NCI-H1694 (cell line): ENCODE data around the gene PPEF2.
"Not testable (repeated sequence)": the region's sequence is repeated elsewhere in the genome, so short reads cannot be mapped to it uniquely, and the experiment has no call there.

Experiments used
- DNase-seq: peaks from one replicate; lab custom pipeline; 2025; lab: John Stamatoyannopoulos, UW

The PPEF2 gene, protein sequence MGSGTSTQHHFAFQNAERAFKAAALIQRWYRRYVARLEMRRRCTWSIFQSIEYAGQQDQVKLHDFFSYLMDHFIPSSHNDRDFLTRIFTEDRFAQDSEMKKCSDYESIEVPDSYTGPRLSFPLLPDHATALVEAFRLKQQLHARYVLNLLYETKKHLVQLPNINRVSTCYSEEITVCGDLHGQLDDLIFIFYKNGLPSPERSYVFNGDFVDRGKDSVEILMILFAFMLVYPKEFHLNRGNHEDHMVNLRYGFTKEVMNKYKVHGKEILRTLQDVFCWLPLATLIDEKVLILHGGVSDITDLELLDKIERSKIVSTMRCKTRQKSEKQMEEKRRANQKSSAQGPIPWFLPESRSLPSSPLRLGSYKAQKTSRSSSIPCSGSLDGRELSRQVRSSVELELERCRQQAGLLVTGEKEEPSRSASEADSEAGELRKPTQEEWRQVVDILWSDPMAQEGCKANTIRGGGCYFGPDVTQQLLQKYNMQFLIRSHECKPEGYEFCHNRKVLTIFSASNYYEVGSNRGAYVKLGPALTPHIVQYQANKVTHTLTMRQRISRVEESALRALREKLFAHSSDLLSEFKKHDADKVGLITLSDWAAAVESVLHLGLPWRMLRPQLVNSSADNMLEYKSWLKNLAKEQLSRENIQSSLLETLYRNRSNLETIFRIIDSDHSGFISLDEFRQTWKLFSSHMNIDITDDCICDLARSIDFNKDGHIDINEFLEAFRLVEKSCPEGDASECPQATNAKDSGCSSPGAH

DNA sequence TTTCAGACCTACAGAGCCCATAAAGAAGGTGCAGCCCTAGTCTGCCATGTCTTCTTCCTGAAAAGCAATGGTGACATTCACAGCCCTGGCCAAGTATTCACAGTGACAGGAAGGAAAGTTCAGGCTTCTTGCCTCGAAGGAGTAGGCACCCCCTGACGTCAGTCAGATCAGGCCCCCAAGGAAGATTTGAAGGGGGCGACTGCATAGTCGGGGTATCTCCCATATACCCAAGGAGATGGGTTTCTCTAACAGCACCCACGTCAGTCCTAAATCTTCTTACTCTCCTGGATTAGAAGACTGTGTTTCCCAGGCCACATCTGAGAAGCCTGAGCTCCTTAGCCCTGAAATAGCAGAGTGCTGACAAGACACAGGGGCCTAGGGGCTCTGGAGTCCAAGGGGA lies at the start of gene PPEF2:
TSS of gene PPEF2 (minus strand) at position 101 of the 400 bp plus-strand sequence. CDS start 6,127 bp downstream, outside the sequence.
- no peak for DNase-seq

DNA sequence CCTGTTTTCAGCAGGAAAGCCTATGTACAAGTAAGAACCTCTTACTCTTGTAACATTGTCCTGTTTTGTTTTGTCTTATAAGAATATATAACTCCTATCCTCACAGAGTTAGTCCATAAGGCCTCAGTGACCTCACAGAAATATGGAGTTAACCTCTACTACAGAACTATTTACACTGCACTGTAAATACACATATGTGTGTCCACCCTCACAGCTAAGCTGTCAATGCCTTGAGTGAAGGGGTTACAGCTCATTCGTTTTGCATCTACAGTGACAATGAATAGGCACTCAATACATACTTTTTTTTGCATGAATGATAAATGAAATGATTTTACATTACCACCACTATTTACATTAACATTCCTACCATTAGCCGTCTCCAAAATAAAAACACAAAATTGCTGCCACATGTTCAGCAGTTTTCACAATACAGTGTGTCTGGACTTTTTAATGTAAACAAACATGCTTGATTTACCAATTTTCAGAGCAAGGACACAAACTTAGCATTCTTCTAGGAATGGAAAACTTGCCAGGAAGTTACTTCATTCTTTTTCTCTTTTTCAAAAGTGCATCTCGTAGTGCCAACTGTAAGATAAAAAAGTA lies 48.1 kb upstream of the PPEF2 start:
- DNase-seq: no peak

DNA sequence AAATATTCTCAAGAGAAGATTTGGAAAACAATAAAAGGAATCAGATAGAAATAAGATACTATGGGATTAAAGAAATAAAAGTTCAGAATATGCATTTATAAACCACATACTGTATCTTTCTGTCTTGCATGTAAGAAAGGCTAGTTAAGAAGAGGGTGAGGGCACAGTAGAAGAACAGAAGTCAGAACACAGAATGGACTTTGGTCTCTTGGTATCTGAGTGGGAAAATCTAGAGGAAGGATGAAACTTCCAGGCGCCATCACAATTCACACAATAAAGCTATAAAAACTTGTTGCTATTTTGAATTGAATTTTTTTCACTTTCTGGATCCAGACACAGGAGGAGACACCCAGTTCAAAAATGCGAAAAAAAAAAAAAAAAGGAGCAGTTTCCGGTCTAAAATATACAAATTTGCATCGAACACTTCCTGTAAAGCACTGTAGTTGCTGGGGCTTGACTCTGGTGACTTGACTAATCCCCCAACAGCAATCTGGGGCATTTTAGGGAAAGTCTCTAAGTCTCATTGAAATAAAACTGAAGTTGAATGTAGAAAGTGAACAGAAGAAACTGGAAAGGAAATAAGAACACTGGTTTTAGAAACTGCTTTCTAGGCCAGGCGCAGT lies 46.7 kb upstream of the PPEF2 start:
- DNase-seq: no peak

DNA sequence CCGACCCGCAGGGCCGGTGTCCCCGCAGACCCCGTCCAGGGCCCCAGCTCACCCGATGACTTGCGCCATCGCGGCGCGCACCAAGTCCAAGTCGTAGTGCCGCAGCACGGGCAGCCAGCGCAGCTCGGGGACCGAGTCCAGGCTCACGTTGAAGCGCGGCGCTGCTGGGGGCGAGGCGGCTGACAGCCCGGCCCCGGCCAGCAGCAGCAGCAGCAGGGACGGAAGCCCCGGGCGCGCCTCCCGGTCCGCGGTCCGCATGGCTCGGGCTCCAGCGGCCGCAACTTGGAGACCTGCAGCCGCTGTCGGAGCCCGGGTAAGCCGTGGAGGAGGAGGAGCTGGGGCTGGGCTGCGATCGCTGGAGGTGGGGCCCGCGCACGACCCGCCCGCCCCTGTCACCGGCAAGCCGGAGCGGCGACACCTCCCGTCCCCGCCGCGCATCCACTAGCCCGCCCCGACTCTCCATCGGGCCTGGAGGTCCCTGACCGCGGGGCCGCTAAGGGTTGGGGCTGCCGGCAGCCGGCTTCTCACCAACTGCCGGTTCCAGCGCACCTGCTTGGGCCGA lies 38.5 kb upstream of the PPEF2 start, which contains the start of gene NAAA:
TSS of gene NAAA (minus strand) at position 322 of the 562 bp plus-strand sequence. CDS start at position 258, 64 bp downstream.
- DNase-seq: peak; percentile 13

DNA sequence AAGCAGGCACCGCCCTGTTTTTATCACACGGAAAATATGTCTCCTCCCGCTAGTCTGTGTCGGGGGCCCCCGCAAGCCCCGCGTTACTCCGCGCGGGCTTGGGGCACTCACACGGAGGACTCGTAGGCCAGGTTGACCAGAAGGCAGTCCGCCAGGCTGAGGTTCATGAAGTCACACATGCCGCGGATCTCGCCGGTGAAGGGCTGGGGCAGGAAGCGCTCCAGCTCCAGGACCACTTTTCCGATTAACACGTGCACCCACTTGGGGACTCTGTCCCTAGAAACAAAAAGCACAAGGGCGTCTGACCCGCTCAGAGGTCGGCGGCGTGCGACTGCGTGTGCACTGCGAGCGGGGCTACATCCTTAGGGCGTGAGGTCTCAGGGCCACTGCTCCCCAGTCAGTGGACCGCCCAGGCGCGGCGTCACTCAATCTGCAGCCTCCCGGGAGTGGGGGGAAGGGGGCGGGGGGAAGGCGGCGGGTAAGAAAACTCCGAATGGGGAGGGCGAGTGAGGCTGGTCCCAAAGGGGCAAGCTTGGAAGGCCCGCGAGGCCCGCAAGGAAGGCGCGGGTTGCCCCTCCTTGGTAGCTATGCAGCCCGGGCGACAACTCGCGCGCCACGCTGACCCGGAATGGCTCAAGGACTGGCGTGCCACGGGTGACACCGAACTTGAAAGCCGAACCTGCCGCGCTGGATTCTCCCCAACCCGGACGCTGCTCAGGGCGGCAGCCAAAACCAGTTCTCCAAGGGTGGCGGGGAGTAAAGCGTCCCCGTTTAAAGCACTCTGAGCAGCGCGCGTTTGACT lies 37.8 kb upstream of the PPEF2 start:
- DNase-seq: no peak

DNA sequence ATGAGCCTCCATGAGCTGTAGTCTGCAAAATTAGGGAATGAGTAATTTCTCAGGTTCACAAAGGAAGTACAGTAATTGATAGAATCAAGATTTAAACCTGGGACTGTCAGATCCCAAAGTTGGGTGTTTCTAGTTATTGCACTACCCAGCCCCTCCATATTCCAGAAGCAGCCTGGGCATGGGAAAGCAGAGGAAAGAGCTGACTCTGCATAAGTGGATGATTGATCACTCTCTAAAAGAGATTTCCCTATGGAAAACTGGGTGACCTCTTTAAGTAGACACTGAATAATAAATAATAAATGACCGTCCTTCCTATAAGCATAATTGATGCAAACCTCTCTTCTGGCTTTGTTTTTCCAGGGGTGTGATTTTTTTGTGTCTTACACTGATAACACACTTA lies 33.4 kb upstream of the PPEF2 start:
- DNase-seq: no peak

DNA sequence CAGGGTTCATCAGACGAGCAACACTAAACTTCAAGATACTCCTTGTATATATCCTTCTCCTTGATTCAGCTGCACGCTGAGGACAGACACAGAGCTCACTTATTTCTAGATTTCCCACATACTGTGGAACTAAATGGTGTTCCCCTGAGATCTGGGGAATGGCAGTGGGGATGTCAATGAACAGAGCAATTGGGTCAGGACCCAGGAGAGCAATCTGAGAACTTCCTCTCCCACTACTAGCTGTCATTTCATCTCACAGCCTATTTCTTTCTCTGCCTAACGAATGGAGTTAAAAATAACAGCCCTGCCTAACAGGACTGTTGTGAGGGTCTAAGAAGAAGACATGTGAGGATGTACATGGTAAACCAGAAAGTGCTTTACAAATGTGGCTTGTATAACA lies 27.9 kb upstream of the PPEF2 start:
- no peak for DNase-seq

DNA sequence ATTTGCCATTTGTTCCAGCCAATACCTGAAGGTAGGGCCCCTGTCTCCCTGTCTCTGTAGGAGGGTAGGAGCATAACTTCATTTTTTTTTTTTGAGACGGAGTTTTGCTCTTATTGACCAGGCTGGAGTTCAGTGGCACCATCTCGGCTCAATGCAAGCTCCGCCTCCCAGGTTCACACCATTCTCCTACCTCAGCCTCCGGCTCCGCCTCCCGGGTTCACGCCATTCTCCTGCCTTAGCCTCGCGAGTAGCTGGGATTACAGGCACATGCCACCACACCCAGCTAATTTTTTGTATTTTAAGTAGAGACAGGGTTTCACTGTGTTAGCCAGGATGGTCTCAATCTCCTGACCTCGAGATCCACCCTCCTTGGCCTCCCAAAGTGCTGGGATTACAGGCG lies 22.7 kb upstream of the PPEF2 start:
- not testable (repeated sequence) for DNase-seq

DNA sequence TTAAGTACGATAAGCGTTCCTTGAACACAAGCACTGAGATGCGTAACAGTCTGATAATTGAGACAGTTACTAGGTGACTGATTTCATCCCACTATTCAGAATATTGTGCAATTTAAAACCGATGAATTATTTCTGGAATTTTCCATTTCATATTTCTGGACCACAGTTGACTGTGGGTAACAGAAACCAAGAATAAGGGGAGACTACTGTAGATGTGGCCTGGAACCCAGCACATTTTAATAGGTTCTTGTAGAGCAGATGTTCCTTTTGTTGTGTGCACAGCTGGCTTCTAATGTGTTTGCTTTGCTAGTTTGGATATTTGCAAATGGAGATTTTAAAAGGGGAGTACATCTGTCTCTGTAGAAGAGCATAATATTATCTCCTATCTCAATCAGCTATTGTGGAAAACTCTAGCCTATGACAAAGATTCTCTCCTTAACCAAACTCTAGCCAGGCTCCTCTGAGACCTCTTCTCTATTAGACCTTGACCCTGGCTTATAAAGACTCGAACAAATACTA lies 22.1 kb upstream of the PPEF2 start:
- DNase-seq: no peak

DNA sequence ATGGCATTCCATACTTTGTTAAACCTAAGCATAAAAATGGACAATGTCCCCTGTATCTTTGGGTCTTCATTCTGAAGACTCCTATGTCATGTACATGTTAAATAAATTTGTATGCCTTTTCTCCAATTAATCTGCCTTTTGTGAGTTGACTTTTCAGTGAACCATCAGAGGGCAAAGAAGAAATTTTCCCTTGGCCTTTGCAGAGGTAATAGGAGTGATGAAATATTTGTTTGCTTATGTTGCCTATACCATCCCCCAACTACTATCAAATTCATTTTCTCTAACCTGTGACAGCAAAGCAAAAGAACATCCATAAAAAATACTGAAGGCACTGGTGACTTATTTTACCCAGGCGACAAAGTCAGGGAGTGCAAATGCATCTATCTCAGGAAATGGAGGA lies 20.3 kb upstream of the PPEF2 start:
- DNase-seq: no peak

DNA sequence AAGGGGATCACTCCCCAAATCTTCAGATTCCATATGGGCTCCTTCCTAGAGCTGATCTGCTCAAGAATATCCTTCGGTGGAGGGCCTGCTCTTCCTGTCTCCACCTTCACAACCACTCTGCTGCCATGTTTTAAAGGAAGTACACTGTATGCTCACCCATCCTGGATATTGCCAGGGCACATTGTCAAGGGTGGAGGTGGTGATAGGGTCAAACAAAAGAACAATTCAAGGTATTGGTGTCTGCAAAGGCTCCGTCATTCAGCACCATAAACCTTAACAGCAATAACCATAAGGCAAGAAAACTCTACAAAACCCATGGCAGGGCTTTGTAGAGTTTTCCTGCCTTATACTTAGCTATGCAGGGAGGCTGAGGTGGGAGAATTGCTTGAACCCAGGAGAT lies 19.7 kb upstream of the PPEF2 start:
- DNase-seq: no peak

DNA sequence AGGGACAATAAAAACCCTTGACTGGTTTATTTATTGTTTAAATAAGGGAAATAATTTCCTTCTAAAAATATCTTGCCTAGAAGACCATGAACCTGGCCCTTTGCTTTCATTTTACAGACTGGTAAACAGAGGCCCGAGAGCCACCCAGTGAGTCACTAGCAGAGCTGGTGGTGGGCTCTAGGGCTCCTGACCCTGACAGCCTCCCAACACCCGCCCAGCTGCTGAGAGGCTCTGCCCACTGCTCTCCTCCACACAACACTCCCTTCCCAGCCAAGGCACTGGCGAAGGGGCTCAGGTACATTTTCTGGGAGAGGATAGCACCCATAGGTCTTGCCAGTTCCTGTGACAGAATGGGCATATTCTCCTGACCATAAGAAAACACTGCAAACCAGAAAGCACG lies 18.1 kb upstream of the PPEF2 start:
- DNase-seq: no peak

DNA sequence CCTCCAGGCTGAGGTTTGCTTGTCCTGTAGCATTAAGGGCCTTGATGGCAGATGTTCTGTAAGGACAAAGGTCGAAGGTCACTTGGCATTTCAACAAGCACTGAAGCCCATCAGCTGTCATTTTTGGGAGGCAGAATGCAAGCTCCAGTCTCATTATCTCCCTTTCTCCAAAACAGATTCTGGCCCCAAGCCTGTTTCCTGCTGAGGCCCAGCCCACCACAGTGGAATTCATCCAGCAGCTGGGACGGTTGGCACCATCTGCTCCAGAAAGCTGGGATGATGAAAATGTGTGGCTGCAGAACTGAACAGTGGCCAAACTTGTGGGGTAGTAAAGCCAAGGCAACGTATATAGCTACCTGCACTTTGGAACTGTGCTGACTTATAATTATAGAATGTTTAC lies 17.7 kb upstream of the PPEF2 start:
- DNase-seq: peak; percentile 81

DNA sequence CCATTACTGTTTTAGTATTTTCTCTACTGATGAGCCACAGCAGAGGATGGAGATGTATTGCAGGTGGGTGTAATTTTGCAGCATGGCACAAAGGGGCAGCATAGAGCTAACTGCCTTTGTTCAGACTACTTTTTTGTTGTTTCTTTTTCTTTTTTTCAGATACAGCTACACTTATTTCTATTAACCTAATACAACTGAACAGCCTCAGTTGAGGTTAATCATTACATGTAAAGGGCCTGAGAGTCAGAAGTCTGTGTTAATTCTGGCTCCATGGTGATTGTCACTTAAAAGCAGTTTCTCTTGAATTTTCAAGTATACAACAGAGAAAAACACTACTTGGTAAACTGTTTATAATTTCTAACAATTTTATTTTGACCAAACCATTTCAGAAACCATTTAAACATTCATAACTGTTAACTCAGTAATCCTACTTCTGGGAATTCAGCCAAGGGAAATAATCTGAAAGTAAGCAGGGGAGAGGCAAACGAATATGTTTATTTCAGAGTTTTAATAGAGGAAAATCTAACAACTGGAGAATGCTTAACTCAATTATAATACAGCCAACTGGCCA lies 13.9 kb upstream of the PPEF2 start:
- DNase-seq: peak; percentile 13

DNA sequence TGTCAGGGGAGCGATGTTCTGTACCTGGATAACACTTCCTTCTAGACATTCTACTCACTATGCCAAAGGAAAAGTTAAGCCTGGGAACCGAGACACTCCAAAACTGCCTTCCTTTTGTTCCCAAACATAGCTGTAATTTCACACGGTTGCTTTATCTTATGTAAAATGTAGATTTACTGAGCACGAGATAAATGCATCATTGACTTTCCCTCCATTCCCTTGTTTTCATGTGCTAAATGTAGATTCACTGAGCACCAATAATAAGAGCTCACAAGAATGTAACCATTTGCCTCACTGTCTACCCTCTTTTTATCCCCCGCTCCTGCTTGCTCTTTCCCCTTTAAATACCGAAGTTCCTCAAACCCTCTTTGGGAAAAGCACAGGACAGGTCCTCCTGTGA lies 10.7 kb upstream of the PPEF2 start:
- DNase-seq: no peak

DNA sequence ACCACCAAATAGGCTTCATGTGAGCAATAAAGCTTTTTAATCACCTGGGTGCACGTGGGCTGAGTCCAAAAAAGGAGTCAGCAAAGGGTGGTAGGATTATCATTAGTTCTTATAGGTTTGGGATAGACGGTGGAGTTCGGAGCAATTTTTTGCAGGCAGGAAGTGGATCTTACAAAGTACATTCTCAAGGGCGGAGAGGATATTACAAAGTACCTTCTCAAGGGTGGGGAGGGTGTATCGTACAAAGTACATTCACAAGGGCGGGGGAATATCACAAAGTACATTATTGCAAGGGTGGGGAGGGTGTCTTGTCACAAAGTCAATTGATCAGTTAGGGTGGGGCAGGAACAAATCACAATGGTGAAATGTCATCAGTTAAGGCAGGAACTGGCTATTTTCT lies 8.6 kb upstream of the PPEF2 start:
- DNase-seq: not testable (repeated sequence)

DNA sequence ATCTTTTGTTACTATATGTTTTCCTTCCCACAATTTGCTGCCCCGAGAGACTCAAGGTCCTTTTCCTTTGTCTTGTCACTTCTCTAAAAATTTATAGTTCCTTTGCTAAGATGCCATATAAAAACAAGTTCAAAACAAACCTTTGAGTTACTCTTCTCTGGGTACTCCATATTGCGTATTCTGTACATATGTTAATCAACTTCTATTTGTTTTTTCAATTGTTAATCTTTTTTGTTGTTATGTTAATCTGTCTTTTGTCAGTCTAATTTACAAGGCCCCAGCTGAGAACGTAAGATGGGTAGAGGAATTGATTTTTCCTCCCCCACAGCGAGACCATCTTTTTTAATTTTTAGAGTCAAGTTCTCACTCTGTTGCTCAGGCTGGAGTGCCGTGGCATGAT lies 7.2 kb upstream of the PPEF2 start:
- DNase-seq: no peak

DNA sequence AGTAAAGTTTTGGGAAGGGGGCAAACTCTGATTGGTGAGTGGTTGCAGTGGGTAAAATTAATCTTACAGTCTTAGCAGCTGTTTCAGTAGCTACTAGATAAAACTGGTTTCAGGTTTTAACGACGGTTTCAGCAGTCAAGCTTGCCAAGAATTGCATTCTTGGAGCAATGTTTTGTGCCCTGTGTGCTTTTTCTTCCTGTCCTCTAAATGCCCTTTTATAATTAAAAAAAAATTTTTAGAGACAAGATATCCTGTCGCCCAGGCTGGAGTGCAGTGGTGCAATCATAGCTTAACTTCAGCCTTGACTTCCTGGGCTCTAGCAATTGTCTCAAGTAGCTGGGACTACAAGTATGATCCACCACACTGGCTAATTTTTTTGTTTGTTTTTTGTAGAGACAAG lies 6.3 kb upstream of the PPEF2 start:
- DNase-seq: no peak

DNA sequence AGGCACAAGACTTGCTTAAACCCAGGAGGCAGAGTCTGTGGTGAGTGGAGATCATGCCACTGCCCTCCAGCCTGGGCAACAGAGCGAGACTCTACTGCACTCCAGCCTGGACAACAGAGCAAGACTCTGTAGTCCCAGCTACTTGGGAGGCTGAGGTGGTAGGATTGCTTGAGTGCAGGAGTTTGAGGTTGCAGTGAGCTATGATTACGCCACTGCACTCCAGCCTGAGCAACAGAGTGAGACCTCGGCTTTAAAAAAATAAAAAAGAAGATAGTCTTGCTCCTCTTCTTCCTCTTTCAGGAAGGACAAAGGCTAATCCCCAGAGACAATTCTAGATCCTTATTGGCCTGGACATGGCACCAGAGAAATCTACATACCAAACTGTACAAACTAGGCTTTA lies 5.7 kb upstream of the PPEF2 start:
- DNase-seq: no peak

DNA sequence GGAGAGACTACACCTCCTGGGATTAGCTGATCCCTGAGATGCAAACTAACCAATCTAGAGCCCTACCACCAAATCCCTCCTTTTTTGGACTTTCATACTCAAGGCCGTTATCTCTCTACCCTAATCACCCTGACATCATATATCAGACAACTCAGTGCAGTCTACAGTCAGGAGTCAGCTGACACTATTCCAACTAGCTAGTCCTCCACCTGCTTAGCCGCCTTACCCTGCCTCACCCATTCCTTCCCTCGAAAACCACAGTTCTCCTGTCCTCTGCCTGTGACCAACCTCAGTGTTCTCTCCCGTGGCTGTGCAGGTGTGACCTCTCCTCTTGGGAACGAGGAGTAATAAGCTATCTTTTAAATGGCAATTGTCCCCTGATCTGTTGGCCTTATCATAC lies 1.8 kb upstream of the PPEF2 start:
- no peak for DNase-seq

DNA sequence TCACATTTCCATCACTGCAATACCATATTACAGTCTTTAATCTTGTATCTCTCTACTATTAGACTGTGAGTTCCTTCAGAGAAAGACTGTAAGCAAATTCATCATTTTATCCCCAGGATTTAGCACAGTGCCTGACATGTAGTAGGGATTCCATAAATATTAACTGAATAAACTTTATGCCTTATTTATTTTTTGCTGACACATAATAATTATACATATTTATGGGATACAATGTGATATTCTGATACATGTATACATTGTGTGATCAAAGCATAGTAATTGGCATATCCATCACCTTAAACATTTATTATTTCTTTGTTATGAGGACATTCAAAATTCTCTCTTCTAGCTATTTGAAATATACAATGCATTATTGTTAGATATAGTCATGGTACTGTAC lies 3.7 kb downstream of the PPEF2 start:
- no peak for DNase-seq
